PC-3 (cell line): ENCODE data around the gene TOMM40. TPM values are rescaled to one million over a fixed set of nuclear protein-coding genes. Genes with fewer than 3 reads are reported as not detected.
A peak's percentile ranks its signal among the peaks of the same experiment; 100 is the strongest.

Experiments
- ATAC-seq: fragments of 200-7000 bp; cut with Tn5 transposase; 2 replicates; pipeline ENCODE4 v1.9.1; 2020; ENCODE audit warnings: mild to moderate bottlenecking, moderate library complexity
- BruUV-seq: library from RNA; stranded (reverse); fragments of 400-500 nt; replicated peaks from 2 replicates; lab custom pipeline; 2021; lab: Mats Ljungman, UMichigan
- CTCF ChIA-PET: fragments of 300-600 bp; sonication (Branson Sonifier 250); formaldehyde crosslinking; loops from one replicate; lab custom pipeline; 2022; ENCODE audit warnings: antibody characterized with exemption; lab: Charles Lee
- POLR2A ChIA-PET: fragments of 300-600 bp; sonication (Branson Sonifier 250); formaldehyde crosslinking; loops from one replicate; lab custom pipeline; 2022; ENCODE audit warnings: antibody characterized with exemption; ENCODE audit not compliant: unreplicated experiment; lab: Charles Lee
- DNase-seq: peaks from one replicate; pipeline ENCODE4 v3.0.0-alpha.2; 2015
- H2AFZ ChIP-seq: fragments of 300-600 bp; sonication (generic); 2 replicates; pipeline ENCODE4 v1.6.0; 2016; ENCODE audit warnings: antibody characterized with exemption, low read length
- H3F3A ChIP-seq: fragments of 300-600 bp; sonication (generic); one replicate; pipeline ENCODE4 v1.6.0; 2017; ENCODE audit warnings: antibody characterized with exemption, low read length, control low read depth, mild to moderate bottlenecking; ENCODE audit not compliant: unreplicated experiment
- H3K27ac ChIP-seq: fragments of 300-600 bp; sonication (generic); 2 replicates; pipeline ENCODE4 v1.5.1; 2016; ENCODE audit warnings: mild to moderate bottlenecking, low read length
- H3K27me3 ChIP-seq: fragments of 300-600 bp; sonication (generic); 2 replicates; pipeline ENCODE4 v1.6.1; 2016; ENCODE audit warnings: low read length, mixed read lengths
- H3K36me3 ChIP-seq: fragments of 300-600 bp; sonication (generic); 2 replicates; pipeline ENCODE4 v1.6.1; 2016; ENCODE audit warnings: low read depth, mixed run types, low read length, mixed read lengths
- H3K4me1 ChIP-seq: fragments of 300-600 bp; sonication (generic); 2 replicates; pipeline ENCODE4 v1.5.1; 2016; ENCODE audit warnings: low read length; ENCODE audit not compliant: insufficient read depth
- H3K4me2 ChIP-seq: fragments of 300-600 bp; sonication (generic); 2 replicates; pipeline ENCODE4 v1.6.0; 2016; ENCODE audit warnings: low read length
- H3K4me3 ChIP-seq: fragments of 300-600 bp; sonication (generic); 2 replicates; pipeline ENCODE4 v1.5.1; 2016; ENCODE audit warnings: mild to moderate bottlenecking, low read length, mixed read lengths
- H3K79me2 ChIP-seq: fragments of 300-600 bp; sonication (generic); 2 replicates; pipeline ENCODE4 v1.6.1; 2017; ENCODE audit warnings: low read length, mixed read lengths
- H3K9ac ChIP-seq: fragments of 300-600 bp; sonication (generic); 2 replicates; pipeline ENCODE4 v1.6.0; 2016; ENCODE audit warnings: mild to moderate bottlenecking, low read length
- H3K9me2 ChIP-seq: fragments of 300-600 bp; sonication (generic); replicated peaks from 2 replicates; pipeline ENCODE4 v1.6.1; 2016; ENCODE audit warnings: mixed run types, low read length, mixed read lengths
- H3K9me3 ChIP-seq: fragments of 300-600 bp; sonication (generic); 2 replicates; pipeline ENCODE4 v1.6.1; 2016; ENCODE audit warnings: low read length, mixed read lengths
- H4K20me1 ChIP-seq: fragments of 300-600 bp; sonication (generic); 2 replicates; pipeline ENCODE4 v1.6.1; 2016; ENCODE audit warnings: low read length, mixed read lengths
- CTCF ChIP-seq: fragments of 300-600 bp; sonication (generic); conservative IDR thresholded peaks from 2 replicates; pipeline ENCODE4 v1.5.1; 2017; ENCODE audit warnings: antibody characterized with exemption, low read depth, mild to moderate bottlenecking, low read length
- EZH2 ChIP-seq: fragments of 300-600 bp; sonication (generic); IDR thresholded peaks from one replicate; pipeline ENCODE4 v1.6.1; 2017; ENCODE audit warnings: antibody characterized with exemption, mild to moderate bottlenecking, low read length; ENCODE audit not compliant: unreplicated experiment
- EZH2phosphoT487 ChIP-seq: fragments of 300-600 bp; sonication (generic); IDR thresholded peaks from 2 replicates; pipeline ENCODE4 v1.6.1; 2018; ENCODE audit warnings: mild to moderate bottlenecking, antibody characterized with exemption, low read length, borderline replicate concordance
- intact Hi-C: fragments of 100-400 bp; cut with micrococcal nuclease; formaldehyde crosslinking; loops from 2 replicates; pipeline ENCODE4 v1.9.0; 2023
- total RNA-seq: library from RNA; depleted of rRNA; stranded (reverse); fragments of >200 nt; gene quantifications from 2 replicates; pipeline ENCODE4 v1.2.3, GENCODE V29; 2014

TOMM40 gene
- total RNA-seq, 1 experiment from 2014 or later: 190 TPM

- no peak overlapping the region for H3K9ac ChIP-seq
- H4K20me1 ChIP-seq: no peaks in the 10 kb centered on the region
- intact Hi-C loops: no loop called here
- H3K4me3 ChIP-seq: no peak overlapping the region
- no peaks in the 10 kb centered on the region for H3F3A ChIP-seq
- H3K79me2 ChIP-seq: no peaks in the 10 kb centered on the region
- H3K4me1 ChIP-seq: no peaks in the 10 kb centered on the region
- POLR2A ChIA-PET: interaction anchor here (0.6 kb wide), 2 partner anchors 173 to 191 kb away, joined by 3 to 4 read pairs; no protein-coding TSS in a partner anchor
- BruUV-seq: no TSS peak
- no peak overlapping the region for H3K27ac ChIP-seq
- H3K27me3 ChIP-seq: no peaks in the 10 kb centered on the region
- DNase-seq: peak; percentile 27
- H3K36me3 ChIP-seq: peaks cover 5% of the 10 kb centered on the region; the same call in 1 of the 2 replicates
- no peak overlapping the region for H3K4me2 ChIP-seq
- peak; percentile 46; the same call in 1 of the 2 replicates for ATAC-seq
- no peak overlapping the region for H2AFZ ChIP-seq
- CTCF ChIA-PET: no interaction called here
- TF ChIP-seq EZH2 (no peak), CTCF (no peak), EZH2phosphoT487 (no peak)
- H3K9me2 ChIP-seq: no peaks in the 10 kb centered on the region
- no peaks in the 10 kb centered on the region for H3K9me3 ChIP-seq
Measured at GRCh38 chr19:44869733-44870470, 21.2 kb upstream of the TOMM40 start.

GRCh38 chr19:44871809-44872208 lies 19.2 kb upstream of the TOMM40 start:
- no peak overlapping the region for H3K27ac ChIP-seq

More at GRCh38 chr19:44871809-44872208, 19.2 kb upstream of the TOMM40 start:
- no peaks in the 10 kb centered on the region for H4K20me1 ChIP-seq
- CTCF ChIA-PET: no interaction called here
- no peak overlapping the region for H3K4me3 ChIP-seq
- no peaks in the 10 kb centered on the region for H3K27me3 ChIP-seq
- ATAC-seq: no peak
- no peaks in the 10 kb centered on the region for H3K9me2 ChIP-seq
- intact Hi-C loops: no loop called here
- no peak overlapping the region for H3K4me2 ChIP-seq
- no peaks in the 10 kb centered on the region for H3K9me3 ChIP-seq
- no peak for DNase-seq
- H2AFZ ChIP-seq: no peak overlapping the region
- no TSS peak for BruUV-seq
- H3K4me1 ChIP-seq: peaks cover 14% of the 10 kb centered on the region
- H3F3A ChIP-seq: no peaks in the 10 kb centered on the region
- H3K9ac ChIP-seq: no peak overlapping the region
- no peaks in the 10 kb centered on the region for H3K79me2 ChIP-seq
- TF ChIP-seq CTCF (no peak), EZH2phosphoT487 (no peak), EZH2 (no peak)
- POLR2A ChIA-PET: no interaction called here
- peaks cover 7% of the 10 kb centered on the region for H3K36me3 ChIP-seq
